ENCODE results near the gene ATP9B. TPM values are rescaled to one million over a fixed set of nuclear protein-coding genes. Genes with fewer than 3 reads are reported as not detected.

ATP9B gene
- total and polyA plus RNA-seq, 10 of the 15 experiments (the other 5 are each of a cell fraction or from before 2014, with no cell fraction given) = 0.74 to 20.7 (median 12.9) TPM

DNA sequence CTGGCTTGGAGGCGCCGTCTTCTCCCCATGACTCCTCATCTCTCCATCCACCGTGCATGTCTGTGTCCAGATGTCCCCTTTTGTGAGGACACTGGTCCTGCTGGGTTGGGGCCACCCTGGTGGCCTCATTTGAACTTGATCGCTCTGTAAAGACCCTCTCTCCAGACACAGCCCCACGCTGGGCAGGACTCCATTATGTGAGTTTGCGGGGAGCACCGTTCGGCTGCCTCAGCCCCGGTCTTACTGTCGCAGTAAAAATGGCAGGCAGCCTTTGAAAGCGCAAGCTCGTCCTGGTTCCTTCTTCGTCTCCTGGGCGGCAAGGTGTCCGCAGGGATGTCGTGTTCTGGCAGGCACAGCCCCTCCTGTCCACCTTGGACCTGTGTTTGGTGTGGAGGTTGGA, 344.2 kb downstream of the ATP9B start:
- intact Hi-C loops (cut with micrococcal nuclease; ENCODE audit: unreplicated experiment) = no loop called here
- Histone ChIP-seq H3K4me2 (ENCODE audit: control insufficient read depth, insufficient read depth) (no peak overlapping the region), H3K4me3 (no peak overlapping the region), H3K79me2 (ENCODE audit: control insufficient read depth, insufficient read depth, low read length) (no peaks in the 10 kb centered on the region), H3K27ac (ENCODE audit: control insufficient read depth, insufficient read depth) (no peak overlapping the region), H3K27me3 (replicated peaks in 1 of 2; ENCODE audit: control insufficient read depth in 2 of 2, insufficient read depth in 2 of 2, low read length in 1 of 2) (no peaks in the 10 kb centered on the region), H3K4me1 (ENCODE audit: control insufficient read depth, insufficient read depth, low read length) (peaks cover 5% of the 10 kb centered on the region; the same call in 1 of the 2 replicates), H3K9ac (ENCODE audit: control insufficient read depth, insufficient read depth, low read length) (no peak overlapping the region), H4K20me1 (ENCODE audit: control insufficient read depth, insufficient read depth) (no peaks in the 10 kb centered on the region), H2AFZ (ENCODE audit: control insufficient read depth, low read depth, low read length) (no peak overlapping the region), H3K36me3 (ENCODE audit: control insufficient read depth in 2 of 2, insufficient read depth in 2 of 2, low read length in 1 of 2) (peaks cover 0 to 8% of the 10 kb centered on the region in 2 experiments; a peak in 2 of 4 replicates), H3K9me3 (replicated peaks; ENCODE audit: control insufficient read depth, insufficient read depth, low read length) (no peaks in the 10 kb centered on the region)
- ChIA-PET RAD21 (ENCODE audit: unreplicated experiment) (no interaction called here), SMC1A (ENCODE audit: uncharacterized antibody, unreplicated experiment) (interaction anchor here (1.7 kb wide), 1 partner anchor 23 kb away, joined by 4 read pairs; no protein-coding TSS in a partner anchor), CTCF (interaction anchor here (1.3 kb wide), 1 partner anchor 10 kb away, joined by 6 read pairs; no protein-coding TSS in a partner anchor), POLR2A (no interaction called here)
- FAIRE-seq = no peak
- in situ Hi-C loops (cut with MboI) = no loop called here
- ATAC-seq = no peak
- BruUV-seq (replicated peaks) = no TSS peak
- no peak for DNase-seq (ENCODE audit: low read depth, low spot score)
- WGBS (ENCODE audit: insufficient coverage, insufficient replicate concordance, low lambda C conversion rate, missing lambda C conversion rate) = 95% methylated on average over 11 of the region's 16 CpGs
- TF ChIP-seq SMAD5 (IDR thresholded peaks at IDR 0.05; ENCODE audit: low read depth) (no peak), CBX5 (IDR thresholded peaks at IDR 0.05; ENCODE audit: low read depth) (no peak), STAT3 (IDR thresholded peaks at IDR 0.05; ENCODE audit: low read depth, low read length) (no peak), GABPA (IDR thresholded peaks at IDR 0.05; ENCODE audit: low read depth) (no peak), SMC3 (IDR thresholded peaks at IDR 0.05; ENCODE audit: borderline replicate concordance, low read length) (no peak), SUZ12 (IDR thresholded peaks at IDR 0.05; ENCODE audit: unreplicated experiment) (no peak), ESRRA (IDR thresholded peaks at IDR 0.05; ENCODE audit: low read length) (no peak), ZNF217 (IDR thresholded peaks at IDR 0.05) (no peak), ZSCAN29 (IDR thresholded peaks at IDR 0.05) (no peak), CBX3 (IDR thresholded peaks at IDR 0.05; ENCODE audit: borderline replicate concordance, low read depth) (no peak), TCF12 (IDR thresholded peaks at IDR 0.05; ENCODE audit: low read depth, low read length) (no peak), PAX5 (IDR thresholded peaks at IDR 0.05; ENCODE audit: borderline replicate concordance, low read depth, low read length) (no peak), HDGF (IDR thresholded peaks at IDR 0.05) (no peak)
- TF ChIP-seq, protein P1, sequence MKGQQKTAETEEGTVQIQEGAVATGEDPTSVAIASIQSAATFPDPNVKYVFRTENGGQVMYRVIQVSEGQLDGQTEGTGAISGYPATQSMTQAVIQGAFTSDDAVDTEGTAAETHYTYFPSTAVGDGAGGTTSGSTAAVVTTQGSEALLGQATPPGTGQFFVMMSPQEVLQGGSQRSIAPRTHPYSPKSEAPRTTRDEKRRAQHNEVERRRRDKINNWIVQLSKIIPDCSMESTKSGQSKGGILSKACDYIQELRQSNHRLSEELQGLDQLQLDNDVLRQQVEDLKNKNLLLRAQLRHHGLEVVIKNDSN (IDR thresholded peaks at IDR 0.05; ENCODE audit: borderline replicate concordance, extremely low read length, insufficient read depth, low read depth, low read length) = no peak
- TF ChIP-seq, protein P2, sequence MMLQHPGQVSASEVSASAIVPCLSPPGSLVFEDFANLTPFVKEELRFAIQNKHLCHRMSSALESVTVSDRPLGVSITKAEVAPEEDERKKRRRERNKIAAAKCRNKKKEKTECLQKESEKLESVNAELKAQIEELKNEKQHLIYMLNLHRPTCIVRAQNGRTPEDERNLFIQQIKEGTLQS (IDR thresholded peaks at IDR 0.05; ENCODE audit: borderline replicate concordance, extremely low read depth, low read depth, low read length) = no peak
- TF ChIP-seq, protein P3, sequence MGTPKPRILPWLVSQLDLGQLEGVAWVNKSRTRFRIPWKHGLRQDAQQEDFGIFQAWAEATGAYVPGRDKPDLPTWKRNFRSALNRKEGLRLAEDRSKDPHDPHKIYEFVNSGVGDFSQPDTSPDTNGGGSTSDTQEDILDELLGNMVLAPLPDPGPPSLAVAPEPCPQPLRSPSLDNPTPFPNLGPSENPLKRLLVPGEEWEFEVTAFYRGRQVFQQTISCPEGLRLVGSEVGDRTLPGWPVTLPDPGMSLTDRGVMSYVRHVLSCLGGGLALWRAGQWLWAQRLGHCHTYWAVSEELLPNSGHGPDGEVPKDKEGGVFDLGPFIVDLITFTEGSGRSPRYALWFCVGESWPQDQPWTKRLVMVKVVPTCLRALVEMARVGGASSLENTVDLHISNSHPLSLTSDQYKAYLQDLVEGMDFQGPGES (IDR thresholded peaks at IDR 0.05) = no peak
- TF ChIP-seq, protein P4, sequence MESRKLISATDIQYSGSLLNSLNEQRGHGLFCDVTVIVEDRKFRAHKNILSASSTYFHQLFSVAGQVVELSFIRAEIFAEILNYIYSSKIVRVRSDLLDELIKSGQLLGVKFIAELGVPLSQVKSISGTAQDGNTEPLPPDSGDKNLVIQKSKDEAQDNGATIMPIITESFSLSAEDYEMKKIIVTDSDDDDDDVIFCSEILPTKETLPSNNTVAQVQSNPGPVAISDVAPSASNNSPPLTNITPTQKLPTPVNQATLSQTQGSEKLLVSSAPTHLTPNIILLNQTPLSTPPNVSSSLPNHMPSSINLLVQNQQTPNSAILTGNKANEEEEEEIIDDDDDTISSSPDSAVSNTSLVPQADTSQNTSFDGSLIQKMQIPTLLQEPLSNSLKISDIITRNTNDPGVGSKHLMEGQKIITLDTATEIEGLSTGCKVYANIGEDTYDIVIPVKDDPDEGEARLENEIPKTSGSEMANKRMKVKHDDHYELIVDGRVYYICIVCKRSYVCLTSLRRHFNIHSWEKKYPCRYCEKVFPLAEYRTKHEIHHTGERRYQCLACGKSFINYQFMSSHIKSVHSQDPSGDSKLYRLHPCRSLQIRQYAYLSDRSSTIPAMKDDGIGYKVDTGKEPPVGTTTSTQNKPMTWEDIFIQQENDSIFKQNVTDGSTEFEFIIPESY (IDR thresholded peaks at IDR 0.05) = no peak
- TF ChIP-seq, protein P5, sequence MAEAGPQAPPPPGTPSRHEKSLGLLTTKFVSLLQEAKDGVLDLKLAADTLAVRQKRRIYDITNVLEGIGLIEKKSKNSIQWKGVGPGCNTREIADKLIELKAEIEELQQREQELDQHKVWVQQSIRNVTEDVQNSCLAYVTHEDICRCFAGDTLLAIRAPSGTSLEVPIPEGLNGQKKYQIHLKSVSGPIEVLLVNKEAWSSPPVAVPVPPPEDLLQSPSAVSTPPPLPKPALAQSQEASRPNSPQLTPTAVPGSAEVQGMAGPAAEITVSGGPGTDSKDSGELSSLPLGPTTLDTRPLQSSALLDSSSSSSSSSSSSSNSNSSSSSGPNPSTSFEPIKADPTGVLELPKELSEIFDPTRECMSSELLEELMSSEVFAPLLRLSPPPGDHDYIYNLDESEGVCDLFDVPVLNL (IDR thresholded peaks at IDR 0.05; ENCODE audit: low read depth, low read length) = no peak
- TF ChIP-seq, protein P6, sequence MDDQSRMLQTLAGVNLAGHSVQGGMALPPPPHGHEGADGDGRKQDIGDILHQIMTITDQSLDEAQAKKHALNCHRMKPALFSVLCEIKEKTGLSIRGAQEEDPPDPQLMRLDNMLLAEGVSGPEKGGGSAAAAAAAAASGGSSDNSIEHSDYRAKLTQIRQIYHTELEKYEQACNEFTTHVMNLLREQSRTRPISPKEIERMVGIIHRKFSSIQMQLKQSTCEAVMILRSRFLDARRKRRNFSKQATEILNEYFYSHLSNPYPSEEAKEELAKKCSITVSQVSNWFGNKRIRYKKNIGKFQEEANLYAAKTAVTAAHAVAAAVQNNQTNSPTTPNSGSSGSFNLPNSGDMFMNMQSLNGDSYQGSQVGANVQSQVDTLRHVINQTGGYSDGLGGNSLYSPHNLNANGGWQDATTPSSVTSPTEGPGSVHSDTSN (IDR thresholded peaks at IDR 0.05; ENCODE audit: insufficient replicate concordance, low read depth, low read length) = no peak
